ENCODE data around the gene TNKS2.
"Not testable (repeated sequence)": the region's sequence is repeated elsewhere in the genome, so short reads cannot be mapped to it uniquely, and the experiment has no call there.

The TNKS2 gene

DNA sequence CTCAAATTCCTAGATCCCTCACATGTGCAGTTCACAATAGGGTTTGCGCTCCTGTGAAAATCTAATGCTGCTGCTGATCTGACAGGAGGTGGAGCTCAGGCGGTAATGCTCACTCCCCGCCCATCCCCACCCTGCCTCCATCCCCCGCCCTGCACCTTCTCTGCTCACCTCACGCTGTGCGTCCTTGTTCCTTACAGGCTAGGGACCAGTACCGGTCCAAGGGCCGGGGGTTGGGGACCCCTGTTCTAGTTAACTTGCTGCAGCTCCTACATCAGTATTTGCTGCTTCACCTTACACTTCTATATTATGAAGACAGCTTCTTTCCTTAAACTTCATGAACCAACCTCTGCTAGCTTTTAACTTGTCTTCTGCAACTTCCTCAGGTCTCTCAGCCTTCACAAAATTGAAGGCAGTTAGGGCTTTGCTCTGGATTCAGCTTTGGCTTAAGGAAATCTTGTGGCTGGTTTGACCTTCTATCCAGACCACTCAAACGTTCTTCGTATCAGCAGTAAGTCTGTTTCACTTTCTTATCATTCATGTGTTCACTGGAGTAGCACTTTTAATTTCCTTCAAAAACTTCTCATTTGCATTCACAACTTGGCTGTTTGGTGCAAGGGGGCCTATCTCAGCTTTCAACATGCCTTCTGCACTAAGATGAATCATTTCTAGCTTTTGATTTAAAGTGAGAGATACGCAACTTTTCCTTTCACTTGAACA is 1.7 kb upstream of the TNKS2 start:
- no peak for DNase-seq (ENCODE audit: low spot score)

DNA sequence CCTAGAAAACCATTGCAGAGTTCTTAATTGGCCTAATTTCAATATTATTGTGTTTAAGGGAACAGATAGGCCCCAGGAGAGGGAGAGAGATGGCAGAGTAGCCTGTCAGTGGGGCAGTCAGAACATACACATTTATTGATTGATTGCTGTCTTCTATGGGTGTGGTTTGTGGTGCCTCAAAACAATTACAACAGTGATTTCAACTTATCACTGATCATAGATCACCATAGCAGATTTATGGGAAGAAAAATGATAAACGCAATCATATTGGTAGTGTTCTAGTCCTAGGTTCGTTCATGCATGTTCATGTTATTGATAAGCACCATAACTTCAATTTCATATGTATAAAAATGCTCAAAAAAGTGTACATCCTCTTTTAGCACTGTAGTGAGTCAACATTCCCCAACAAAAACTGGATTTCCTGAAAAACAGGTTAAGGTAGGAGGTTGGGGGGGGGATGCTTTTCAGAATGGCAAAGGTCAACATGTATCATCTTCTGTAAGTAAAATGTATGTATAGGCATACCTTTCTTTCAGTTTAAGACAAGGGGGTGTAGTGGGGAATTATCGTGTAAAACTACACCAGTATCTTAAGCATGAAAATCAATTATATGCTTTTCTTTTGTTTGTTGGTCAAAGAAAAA is 1.1 kb upstream of the TNKS2 start:
- no peak for DNase-seq (ENCODE audit: low spot score)

DNA sequence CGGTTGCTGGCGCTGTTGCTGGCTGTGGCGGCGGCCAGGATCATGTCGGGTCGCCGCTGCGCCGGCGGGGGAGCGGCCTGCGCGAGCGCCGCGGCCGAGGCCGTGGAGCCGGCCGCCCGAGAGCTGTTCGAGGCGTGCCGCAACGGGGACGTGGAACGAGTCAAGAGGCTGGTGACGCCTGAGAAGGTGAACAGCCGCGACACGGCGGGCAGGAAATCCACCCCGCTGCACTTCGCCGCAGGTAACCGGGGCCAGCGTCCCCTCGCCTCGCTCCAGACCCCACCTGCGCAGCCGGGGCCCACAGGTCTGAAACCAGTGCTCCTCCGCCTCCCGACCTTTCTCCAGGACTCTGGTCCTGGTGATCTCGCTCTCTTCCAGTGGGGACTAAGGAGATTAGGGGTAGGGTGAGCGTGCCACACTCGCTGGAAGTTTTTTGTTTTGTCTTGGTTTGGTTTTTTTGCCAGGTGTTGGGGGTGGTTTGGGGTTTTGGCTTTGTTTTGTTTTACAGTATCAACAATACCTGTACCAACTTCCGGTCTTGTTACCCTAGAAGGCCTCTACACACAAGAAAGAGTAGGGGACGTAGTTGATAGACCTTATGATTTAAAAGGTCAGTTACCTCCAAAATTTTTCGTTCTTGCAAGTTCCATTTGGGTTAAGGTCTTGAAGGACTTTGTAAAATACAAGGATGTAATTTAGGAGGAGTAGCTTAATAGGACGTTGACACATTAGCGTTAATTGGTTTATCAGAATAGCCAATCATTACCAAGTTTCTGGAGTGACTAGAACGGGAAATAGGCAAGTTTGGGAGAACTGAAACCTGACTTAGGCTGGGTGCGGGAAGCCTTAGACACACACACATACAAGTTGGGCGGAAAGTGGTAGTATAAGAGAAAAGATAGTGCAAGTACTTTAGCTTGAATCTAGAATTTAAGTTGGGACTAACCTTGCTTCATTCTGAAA is 704 bp downstream of the TNKS2 start:
- peak; percentile 34 for DNase-seq (ENCODE audit: low spot score)

DNA sequence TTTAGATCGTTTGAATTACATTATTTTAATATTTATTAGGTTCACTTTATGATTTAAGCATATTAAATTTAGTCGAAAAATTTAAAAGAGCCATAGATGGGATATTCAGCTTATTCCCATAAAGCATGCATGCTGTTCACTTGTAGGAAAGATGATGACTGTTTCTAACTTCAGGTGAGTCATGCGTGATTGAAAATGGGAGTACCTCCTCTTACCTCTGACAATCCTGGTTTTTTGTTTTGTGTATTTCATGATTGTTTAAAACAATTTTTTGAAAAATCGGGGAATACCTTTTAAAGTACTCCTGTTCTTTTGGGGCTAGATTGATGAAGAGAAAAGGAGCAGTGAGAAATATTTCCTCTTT is 1.4 kb downstream of the TNKS2 start:
- DNase-seq (ENCODE audit: low spot score) = no peak

DNA sequence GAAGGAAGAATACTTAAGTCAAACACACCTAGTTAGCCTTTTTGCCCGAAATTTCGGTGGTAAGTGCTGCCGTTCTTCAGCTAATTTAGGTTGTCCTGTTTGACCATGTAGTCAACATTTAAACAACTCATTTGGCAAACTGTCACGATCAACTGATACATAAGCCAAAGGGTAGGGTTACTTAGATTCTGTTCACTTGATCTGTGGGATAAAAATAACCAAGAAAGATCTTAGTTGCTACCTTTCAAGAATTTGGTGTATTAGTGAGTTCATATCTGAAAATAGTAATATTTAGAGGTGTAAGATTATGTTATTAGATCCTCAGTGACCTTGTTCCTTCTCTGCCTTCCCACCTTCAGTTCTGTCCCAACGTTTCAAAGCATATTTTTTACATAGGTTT is 2.0 kb downstream of the TNKS2 start:
- DNase-seq (ENCODE audit: low spot score) = no peak

DNA sequence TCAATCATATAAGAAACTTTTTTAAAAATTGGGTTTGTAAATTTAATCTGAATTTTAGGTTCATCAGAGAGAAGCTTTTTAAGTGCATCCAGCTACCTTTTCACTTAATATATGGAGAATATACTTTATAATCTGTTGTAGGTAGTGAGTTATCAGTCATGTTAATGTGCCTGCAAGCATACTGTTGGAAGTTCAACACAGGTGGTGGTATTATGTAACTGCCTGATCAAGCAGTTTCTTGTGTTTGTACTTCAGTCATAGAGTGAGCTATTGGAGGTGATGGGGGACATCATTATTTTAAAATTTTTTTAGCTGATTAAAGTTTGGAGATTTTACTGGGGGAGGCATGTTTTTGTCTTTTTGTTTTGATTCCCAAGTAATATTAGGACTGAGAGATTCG is 2.5 kb downstream of the TNKS2 start:
- no peak for DNase-seq (ENCODE audit: low spot score)

DNA sequence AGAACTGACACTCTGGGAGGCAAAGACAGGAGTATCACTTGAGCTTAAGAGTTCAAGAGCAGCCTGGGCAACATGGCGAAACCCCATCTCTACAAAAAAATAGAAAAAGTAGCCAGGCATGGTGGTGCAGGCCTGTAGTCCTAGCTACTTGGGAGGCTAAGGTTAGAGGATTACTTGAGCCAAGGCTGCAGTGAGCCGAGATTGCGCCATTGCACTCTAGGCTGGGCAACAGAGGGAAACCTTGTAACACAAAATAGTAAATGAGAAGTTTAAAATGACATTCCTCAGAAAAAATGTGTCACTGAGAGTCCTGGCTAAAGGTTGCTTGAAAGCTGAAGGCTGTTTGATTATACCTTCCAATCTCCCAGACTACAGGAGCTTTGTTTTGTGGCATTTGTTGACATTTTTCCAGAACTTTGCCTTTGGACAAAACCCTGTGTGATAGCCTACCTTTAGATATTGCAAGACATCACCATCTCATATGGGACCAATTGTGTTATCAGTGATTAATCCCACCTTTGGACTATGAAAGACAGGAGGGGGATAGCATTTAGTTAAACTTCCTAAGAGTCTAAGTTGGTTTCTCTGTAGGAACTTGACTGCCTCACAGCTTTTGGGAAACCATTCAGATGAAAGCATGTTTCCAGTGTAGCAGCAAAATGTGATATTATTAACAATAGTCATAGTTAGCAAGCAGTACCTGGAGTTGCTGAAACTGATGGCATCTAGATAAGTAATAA is 5.3 kb downstream of the TNKS2 start:
- no peak for DNase-seq (ENCODE audit: low spot score)

DNA sequence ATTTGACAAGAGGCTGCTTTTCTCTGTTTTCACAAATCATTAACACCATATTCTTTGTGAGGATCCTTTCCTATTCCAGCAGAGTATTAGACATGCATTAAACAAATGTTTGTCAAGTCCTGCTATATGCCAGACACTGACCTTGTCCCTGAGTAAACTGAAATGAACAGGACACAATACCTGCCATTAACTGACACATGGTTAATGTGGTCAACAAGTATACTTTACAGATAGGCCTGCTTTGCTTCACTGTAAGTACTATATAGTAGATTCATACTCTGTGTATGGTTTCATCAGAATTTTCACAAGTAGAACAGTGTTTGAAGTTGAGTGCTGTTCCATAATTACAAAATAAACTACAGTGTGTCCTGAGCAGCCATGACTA is 5.9 kb downstream of the TNKS2 start:
- no peak for DNase-seq (ENCODE audit: low spot score)

DNA sequence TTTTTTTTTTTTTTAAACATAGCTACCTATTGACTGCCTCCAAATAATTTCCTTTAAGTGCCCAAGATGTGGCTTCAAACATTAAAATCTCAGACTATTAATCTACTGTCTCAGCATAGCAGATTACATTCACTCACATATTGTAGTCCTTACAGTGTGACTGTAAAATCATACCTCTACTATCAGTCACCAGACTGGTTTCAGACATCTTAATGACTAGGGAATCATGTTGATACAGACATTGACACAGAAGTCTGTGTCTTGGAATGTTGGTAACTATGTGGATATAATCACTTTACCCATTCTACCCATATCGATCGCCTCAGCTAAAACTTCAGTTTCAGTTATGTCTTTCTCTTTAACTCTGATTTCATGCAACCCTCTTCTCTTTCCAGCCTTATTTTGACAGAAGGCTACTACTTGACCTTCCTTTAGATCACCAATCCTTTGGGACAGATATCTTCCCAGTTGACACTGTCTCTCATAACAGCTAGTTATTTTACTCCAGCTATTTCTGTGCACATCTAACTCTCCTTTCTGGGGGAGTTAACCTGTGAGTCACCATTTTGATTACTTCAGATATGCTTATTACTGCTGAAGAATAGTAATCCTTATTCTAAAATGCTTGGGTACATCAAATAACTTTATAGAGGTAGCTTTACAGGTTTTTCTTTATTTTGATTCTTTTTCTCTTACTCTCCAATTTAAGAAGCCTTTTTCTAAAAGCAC is 7.0 kb downstream of the TNKS2 start:
- DNase-seq (ENCODE audit: low spot score) = no peak

DNA sequence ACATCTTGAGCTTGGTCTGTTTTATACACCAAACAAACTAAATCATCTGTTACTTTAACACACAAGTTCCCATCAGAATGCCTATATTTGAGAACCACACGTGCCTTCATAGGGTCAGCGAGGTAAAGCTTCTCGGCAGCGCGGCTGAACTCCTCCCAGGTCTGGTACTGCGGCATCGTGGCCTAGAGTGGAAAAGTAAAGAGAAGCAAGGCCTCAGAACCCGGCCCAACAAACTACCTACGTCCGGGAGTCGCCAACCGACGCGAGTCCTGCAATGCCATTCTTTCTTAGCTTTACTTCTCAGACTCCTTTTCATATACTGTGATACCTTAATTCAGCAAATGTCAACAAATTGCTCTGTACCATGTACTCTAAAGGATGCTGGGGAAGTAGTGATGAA is 9.0 kb downstream of the TNKS2 start:
- DNase-seq (ENCODE audit: low spot score) = not testable (repeated sequence)

DNA sequence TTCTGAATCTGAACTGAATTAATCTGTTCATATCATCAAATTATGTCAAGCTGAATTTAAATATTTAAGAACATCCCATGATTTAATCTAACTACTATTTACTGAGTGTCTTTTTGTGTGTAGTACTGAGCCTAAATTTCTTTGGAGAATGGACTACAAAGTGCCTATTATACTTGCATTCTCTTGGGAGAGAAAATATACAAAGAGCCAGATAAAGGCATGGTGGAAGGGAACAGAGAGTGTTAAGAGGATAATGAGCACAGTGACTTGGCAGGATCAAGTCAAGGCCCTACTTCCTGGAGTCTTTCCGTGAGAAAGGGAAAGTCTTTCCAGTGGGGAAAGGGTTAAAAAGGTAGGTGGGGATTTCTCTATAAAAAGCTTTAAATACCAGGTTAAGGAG is 15.0 kb downstream of the TNKS2 start:
- DNase-seq (ENCODE audit: low spot score) = no peak

DNA sequence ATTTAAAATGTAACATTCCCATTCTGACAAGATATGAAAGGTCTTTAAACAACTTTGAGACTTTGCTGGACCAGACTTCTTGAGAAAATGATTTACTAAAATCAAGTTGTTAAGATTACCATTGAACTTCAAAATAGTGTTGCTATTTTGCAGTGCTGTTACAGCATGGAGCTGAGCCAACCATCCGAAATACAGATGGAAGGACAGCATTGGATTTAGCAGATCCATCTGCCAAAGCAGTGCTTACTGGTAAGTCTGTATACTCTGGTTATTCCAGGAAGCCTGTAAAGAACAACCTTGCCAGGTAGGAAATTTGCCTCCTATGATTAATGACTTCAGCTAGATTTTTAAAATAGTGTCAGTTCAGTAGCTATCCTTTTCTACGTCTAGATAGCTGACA is 18.8 kb downstream of the TNKS2 start:
- DNase-seq (ENCODE audit: low spot score) = no peak

DNA sequence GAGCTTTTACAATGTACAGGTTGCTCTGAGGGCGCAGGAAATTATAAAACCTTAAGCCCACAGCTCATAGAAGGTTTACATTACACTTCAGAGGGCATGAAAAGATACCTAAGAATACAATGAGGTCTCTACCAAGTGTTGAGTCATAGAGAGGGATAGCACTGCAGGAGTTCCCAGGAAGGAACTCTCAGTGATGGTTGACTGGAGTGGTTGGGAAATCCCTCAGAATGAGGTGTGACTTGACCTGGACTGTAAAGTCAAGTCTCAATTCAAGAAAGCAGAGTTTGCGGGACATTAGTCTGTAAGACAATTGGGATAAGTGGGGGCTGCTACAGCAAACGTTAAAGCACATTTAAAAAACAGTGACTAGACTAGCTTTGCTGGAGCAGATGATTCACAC is 21.9 kb downstream of the TNKS2 start:
- no peak for DNase-seq (ENCODE audit: low spot score)

DNA sequence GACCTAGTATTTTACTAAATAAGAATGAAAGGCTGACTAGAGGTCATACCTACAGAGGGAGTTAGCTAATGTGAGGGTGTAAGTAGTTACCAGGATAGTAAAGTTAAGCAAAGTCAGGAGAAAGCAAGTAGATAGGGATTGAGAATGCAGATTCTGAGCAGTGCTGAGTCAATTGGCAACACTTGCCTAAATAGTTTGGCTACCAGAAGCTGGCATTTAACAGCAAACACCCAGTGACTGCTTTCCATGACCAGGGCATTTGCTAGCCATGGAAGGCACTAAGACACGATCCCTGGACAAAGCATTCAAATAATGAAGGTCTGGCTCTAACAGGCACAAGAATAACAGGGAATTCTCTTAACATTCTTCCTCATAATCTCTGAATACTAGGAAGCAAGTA is 25.9 kb downstream of the TNKS2 start:
- no peak for DNase-seq (ENCODE audit: low spot score)

DNA sequence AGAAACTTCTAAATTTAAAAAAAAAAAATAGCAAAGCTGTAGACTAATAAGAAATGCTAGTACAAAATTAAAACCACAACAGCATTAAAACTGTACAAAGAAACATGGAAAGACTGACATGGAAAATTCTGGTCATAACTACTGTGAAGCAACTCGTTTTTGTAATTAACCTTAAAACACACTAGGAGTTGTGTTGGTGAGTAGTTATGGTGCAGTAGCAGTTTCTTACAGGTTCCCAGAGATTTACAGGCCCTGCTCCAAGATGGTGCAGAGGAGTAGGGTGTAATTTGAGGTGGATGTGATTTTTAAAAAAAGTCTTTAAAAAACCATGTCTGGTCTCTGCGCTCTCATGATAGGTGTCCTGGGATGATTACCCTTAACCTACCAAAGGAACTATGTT is 31.0 kb downstream of the TNKS2 start:
- no peak for DNase-seq (ENCODE audit: low spot score)

DNA sequence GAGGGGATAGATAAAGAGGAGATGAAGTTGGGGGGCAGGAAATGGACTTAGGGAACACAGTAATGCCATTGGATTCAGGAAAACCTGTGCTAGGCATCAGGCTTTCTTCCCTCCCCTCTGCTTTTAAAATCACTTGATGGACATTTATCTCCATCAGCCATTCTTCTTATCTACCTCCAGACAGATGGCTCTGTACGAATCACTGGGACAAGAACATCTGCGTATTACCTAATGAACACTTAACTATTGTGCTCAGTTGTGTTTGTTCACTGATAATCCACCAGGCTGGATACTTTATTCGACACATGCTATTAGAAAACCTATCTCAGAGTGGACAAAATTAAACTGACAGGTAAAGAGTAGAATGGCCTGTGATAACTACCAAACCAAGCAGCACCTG is 40.0 kb downstream of the TNKS2 start:
- peak; percentile 32 for DNase-seq (ENCODE audit: low spot score)

DNA sequence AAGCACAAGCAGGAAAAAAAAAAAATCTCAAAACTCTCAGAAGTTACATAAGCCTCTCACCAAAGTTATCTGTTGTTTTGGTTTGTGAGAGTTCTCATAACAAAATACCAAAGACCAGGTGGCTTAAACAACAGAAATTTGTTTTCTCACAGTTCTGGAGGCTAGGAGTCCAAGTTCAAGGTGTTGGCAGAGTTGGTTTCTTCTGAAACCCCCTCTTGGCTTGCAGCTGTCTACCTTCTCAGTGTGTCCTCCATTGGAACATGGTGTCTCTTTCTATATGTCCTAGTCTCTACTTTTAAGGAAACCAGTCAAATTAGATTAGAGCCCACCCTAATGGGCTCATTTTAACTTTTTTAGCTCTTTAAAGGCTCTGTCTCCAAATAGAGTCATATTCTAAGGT is 44.9 kb downstream of the TNKS2 start:
- DNase-seq (ENCODE audit: low spot score) = no peak

DNA sequence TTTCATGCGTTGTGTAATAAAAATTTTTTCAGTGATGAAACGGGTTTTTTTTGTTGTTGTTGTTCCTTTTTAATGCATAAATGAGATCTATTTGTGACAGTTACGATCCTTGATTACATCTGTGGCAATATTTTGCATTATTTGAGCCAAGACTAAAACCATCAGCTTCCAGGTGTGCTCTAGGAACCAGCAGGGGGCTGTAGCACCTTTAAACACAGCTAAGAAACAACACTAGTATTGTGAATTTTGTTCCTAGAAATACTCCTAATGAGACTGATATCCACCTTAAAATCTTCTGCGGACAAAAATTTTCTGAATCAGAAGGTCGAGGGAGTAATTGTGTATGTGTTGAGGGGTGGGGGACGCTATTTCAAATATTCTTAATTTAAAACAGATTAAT is 58.4 kb downstream of the TNKS2 start:
- DNase-seq (ENCODE audit: low spot score) = no peak

DNA sequence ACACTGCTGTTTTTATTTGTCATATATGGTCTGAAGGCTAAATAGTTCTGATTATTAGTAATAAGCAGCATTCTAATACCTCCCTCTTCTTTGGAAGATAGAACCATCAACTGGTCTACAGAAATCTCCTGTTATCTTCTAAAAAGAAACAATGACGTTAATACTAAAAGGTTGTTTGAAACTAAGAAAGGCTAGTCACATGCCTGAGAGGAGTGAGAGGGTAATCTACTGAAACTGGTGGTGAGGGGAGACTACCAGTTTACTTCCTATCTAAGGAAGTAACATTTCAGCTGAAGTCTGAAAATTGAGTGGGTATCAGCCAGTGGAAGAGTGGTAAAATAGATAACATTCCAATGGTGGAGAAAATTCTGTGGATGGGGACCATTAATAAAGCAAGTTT is 62.7 kb downstream of the TNKS2 start:
- DNase-seq (ENCODE audit: low spot score) = no peak

DNA sequence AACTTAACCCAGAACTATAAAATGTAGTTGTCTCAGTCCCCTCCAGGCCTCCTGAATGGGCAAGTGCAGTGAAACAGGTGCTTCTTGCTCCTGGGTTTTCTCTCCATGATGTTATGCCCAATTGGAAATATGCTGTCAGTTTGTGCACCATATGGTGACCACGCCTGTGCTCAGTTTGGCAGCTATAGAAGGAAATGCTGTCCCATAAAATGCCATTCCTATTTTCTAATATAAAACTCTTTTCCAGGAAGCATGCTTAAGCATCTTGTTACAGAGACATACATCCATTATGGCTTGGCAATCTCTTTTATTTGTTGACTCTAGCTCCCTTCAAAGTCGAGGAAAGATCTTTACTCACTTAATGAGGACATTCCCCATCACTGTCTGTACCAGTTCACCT is 65.9 kb downstream of the TNKS2 start:
- no peak for DNase-seq (ENCODE audit: low spot score)

DNA sequence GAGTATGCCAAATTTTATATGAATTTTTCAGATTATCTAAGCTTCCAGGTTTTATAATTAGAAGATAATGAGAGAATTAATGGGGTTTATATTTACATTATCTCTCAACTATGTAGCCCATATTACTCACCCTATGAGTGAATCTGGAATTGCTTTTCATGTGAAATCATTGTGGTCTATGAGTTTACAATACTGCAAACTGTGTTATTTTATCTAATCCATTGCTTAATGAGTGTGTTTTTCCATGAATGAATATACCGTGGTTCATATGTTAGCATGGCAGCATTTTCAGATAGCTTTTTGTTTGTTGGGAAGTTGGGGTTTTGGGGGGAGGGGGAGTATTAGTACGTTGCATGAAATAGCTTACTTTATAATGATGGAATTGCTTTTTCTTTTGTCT is 66.5 kb downstream of the TNKS2 start:
- DNase-seq (ENCODE audit: low spot score) = no peak
